Stimulated activated CD8-positive, alpha-beta memory T cell treated with anti-CD3 and anti-CD28 coated beads, Interleukin-15, amount 100 ng/mL, for 4 hours (primary cell): ENCODE measurements around the gene ADCY1.

Experiments used
- DNase-seq, 2 donors: peaks; one replicate each; pipeline ENCODE4 v3.0.0-alpha.2; 2020; ENCODE audit warnings: low read depth in 2 of 2

Gene ADCY1

DNA sequence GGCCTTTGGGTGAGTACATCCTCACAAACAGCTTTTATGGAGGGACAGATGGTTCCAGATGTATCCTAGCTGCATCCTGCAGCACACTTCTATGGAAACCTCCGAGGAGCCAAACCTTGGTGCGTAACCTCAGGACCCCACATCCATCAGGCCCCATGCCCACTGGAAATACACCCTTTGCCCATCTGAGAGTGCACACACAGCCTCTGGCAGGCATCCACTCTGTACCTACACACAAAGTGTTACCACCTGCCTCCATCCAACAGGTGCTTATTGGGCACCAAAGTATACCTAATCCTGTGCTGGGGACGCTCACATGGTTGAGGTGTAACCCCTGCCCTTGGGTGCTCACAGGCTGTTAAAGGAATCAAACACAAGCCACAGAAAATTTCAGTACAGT is 117.9 kb downstream of the ADCY1 start:
- DNase-seq, result no peak

DNA sequence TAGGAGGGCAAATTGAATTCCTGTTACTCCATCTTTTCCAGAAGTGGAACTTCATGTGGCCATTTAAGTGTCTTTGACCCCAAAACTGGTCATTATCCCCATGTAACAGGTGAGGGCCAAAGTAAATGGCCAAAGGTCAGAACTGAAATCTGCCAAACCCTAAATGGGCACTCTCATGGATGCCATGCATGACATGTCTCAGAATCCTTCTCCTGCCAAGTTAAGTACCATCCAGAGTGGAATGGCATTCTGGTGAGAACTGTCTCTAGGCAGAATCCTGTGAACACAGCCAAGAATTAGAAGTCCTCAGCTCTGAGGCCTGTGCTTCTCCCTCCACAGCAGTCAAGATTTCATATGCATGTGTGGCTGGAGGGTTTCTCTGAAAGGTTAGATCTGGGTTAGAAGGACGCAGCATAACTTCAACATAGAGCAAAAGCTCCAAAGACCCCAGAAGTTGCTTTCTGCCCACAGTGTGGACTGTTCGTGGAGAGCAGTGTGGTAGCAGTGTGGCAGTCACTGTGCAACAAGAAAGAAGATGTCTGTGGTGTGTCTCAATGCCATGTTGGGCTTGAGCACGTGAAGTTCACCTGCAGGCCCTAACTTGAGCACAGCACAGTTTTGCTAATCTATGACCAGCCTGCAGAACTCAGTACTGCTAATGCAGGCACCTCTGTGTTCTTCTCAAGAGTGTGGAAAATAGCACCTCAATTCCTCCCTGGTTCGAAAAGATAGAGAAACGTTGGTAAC is 121.3 kb downstream of the ADCY1 start:
- DNase-seq, result no peak

DNA sequence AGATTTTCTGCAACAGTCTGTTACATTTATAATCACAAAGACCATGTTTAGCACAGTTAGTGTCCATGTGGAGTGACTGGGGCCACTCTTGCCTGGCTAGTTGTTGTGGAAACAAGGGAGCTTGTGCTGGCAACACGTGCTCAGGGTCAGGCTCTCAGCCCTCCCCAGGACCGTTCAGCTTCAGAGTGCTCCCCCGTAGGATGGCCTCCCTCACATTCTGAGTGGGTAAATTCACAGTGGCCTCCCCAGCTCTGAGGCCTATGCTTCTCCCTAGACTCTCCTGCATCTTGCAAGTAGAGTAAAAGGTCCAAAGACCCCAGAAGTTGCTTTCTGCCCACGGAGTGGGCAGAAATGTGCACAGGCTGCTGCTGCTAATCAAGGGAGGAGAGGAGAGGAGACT is 122.3 kb downstream of the ADCY1 start:
- no peak for DNase-seq

DNA sequence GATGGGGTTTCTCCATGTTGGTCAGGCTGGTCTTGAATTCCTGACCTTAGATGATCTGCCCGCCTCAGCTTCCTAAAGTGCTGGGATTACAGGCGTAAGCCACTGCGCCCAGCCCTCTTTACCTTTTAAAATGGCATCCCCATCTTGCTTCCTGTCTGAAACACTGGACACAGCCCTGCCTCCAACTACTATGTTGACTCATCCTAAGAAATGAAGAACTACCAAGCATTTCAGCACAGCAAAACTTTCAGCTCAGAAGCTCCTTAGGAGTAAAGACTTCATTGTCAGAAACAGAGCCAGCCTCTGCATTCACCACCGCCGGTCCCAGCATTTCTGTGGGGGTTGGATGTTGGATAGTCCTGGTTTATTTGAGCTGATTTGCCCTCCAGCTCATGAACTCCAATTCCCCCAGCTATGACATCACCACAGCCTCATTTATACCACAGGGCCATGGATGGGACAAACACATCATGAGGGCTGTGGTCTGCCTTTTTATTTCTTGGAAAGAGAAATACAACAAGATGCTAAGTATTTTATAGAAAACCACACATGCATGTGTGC is 123.5 kb downstream of the ADCY1 start:
- DNase-seq, result no peak

DNA sequence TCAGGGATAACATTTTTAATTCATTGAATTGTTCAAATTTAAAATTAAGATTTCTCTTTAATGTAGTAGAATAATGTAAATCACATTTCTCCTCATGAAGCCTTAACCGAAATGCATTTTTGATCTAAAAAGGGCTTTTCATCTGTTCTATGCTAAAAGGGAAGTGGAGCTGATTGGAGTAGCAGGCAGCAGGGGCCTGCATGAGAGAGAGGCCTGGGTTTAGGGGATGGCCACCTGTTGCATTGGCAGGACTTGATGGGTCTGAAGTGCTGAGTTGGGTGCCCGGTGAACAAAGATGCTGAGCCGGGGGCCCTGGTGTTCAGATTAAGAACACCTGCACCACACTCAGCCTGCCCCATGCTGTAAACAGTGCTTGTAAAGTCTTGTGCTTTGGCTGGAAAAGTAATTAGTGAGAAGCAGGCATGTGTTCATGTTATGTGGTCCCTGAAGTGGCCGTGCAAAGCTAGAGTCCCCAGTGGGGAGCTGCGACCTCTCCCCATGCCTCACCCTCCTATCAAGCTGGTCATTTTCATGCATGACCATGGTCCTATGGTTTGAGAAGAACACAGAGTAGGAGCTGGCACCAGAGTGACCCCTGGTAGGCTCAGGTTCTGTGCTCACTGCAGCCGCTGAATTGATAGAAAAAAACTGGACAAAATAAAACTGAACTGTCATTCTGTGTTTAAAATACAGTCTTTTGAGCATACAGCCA is 124.3 kb downstream of the ADCY1 start:
- no peak for DNase-seq

DNA sequence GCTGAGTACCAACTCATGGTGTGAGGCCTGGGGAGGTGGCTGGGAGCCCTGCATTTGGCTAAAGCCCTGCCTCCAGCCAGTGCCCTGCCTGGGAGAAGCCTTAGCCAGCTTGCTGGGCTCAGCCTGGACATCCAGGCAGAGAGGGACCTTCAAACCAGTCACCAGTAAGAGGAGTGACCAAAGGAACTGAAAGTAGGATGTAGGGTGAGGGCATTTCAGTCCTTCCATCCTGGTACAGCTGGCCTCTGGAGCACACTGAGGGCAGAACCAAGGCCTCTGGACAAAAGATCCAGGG is 124.8 kb downstream of the ADCY1 start:
- no peak for DNase-seq

DNA sequence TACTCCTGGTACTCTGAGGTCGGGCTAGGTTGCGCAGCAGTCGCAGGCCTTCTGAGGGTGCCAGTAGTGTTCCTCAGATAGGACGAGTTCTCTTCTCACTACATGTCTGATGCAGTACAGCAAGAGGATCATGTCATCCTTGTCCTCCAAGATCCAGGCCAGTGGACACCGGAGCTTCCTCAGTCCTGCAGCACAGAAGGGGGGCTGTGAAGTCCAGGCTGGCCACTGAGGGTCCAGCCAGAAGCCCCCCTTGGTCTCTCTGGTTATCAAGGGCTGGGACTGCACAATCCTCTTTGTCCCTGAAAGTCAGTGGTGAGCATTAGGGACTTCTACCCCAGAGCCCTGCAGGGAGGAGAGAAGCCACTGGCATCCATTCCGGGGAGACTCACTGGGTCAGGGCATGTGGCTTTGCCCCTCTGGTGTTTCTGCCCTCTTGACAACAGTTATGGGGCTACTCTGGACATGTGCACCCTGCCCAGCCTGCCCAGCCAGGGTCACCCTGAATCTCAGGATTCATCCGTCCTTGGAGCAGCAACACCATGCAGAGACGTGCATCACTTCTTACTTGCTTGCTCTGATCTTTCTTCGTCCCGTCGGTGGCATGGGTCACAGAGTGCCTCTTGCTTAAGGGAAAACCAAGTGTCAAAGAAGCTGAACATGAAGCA is 125.7 kb downstream of the ADCY1 start:
- DNase-seq, result no peak

DNA sequence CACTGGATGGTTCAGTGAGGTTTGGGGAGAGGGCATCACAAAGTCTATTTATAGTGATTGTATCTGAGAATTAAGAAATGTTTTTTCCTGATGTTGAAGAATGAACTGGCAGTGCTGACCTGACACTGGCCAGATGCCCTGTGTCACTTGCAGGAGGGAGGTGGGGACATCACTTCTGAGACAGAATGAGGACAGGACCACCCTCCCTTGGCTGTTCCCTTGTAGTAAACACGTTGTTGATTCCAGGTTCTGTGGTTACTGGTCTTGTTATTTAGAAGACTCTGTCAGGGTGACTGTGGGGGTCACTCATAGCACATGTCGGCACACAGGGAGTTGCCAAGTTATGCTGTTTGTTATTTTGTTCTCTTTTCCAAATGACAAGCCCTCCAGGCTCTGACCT is 126.4 kb downstream of the ADCY1 start:
- no peak for DNase-seq

DNA sequence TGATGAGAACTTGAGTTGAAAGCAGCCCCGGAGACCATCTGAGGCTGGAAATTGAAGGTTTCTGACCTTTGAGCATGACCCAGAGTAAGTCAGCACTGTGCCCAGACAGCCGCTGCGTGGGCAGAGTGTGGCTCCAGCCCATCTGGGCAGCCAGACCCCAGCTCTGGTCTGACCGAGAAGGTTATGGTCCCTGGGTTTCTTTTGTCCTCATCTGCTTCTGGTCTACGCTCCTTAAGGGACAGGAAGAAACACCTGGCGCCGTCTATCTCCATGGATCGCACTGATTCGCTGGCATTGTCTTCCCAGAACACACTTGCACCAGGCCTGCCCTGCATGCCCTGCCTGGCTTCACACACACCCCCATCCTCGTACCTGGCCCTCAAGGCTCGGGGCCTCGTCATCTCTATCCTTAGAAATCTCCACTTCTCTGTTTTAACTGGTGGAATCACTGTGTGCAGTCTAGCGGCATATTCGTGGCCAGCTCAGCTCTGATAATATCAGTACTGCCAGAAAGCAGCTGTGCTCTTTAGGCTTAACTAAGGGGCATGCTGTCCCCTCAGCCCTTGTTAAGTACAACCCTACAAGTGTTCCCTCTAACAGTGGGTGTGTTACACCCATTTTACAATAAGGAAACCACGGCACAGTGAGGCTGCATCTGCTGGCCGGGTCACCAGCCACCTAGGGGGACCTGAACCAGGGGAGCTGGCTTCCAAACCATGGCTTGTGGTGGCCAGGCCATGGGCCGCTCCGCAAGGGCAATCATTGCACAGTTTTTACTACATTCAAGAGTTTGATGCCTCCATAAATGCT is 127.7 kb downstream of the ADCY1 start:
- no peak for DNase-seq

DNA sequence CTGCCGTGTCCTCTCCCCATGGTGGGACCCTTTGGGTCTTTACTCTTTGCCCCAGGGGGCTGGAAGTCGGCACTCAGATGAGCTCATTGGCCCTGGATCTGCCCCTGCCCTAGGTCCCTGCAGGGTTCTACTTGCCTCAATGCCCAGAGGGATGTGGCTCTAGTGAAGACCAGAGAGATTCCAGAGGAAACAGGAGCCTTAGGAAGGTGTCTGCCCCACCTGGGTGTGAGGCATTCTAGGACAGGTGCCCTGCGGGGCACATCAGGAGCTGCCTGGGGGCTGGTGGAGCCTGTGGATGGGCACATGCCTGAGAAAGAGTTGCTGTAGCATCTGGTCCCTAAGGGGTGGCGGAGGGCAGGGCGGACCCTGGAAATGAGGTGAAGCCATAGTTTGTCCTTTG is 128.6 kb downstream of the ADCY1 start:
- no peak for DNase-seq

DNA sequence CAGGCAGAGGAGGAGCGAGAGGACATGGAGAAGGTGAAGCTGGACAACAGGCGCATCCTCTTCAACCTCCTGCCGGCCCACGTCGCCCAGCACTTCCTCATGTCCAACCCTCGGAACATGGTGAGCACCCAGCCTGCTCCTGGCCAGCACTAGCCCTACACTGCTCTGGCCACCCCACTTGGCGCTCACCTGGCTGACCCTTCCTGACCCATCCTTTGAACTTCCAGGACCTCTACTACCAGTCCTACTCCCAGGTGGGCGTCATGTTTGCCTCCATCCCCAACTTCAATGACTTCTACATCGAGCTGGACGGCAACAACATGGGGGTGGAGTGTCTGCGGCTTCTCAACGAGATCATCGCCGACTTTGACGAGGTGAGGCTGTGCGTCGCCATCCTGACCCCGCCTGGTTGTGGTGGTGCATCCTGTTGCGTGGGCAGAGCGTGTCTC is 129.2 kb downstream of the ADCY1 start:
- no peak for DNase-seq

DNA sequence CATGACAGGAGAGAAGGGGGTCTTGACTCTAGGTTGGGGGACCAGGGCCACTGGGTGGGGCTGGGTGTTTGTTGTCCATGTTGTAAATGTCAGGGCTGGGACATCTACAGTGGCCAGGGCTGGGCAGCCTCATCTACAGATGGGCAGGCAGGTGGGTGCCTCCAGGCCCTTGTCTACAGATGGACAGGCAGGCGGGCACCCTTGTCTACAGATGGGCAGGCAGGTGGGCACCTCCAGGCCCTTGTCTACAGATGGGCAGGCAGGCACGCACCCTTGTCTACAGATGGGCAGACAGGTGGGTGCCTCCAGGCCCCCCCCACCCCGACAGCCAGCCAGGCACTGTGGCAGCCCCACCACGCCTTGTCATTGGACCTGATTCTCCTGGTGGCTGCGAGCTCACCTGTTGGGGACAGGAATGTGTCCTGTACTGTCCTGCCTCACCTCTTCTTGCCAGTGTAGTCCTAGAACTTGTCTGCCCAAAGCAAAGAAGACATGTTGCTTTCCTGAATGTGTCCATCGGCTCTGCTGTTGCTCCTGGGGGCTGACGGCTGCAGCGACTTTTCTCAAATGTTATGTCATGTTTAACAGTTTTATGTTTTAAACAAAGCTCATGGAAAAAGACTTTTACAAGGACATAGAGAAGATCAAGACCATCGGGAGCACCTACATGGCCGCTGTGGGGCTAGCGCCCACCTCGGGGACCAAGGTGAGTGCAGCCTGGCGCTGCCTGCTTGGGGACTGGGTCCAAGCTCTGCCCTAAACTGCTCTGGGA is 129.9 kb downstream of the ADCY1 start:
- DNase-seq, result no peak

DNA sequence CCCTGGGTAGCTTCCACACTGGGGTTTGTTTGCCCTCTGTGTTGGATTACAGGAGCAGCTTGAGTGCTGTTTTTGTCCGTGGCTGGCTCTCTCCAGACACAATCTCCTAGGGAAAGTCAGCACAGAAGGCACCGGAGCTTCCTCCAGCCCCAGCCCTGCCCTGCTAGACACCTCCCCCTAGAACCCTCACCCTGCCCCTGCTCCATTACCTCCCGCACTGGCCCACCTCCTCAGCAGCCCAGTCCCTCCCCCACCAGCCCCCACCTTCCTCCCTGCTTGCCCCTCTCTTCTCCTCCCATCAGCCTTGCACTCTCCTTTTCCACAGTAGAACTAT is 130.5 kb downstream of the ADCY1 start:
- DNase-seq, result no peak

DNA sequence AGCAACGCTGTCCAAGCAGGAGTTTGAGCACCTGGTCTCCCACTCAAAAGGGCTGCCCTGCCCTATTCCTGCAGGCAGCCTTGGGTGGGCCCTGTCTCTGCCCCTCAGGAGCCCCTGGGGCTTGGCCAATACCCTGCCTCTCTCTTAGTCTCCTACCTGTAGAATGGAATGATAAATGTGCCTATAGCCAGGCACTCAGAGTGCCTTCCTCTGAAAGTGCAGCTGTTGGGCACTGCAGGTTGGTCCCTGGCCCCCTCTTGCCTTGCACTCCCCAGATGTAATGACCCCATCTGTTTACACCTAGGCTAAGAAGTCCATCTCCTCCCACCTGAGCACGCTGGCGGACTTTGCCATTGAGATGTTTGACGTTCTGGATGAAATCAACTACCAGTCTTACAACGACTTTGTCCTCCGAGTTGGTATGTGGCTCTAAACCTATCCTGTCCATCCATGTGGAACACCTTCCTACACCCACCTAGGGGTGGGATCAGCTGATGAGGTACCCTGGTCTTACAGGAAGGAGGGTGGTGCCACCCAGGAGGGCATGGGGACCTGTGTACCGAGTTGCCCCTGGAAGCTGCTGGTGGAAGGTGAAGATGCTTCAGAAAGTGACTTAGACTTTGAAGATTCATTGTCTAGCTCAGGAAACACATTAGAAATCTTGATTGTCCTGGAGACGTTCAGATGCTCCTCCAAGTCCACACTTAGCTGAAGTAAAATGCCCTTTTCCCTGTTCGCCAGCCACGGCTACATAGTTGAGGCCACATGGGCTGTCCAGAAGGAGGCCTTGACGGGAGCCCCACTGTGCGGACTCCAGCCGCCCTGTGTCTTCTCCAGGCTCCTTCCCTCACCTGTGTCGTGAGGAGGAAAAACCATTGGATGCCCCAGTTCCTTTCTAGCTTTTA is 134.1 kb downstream of the ADCY1 start:
- no peak for DNase-seq

DNA sequence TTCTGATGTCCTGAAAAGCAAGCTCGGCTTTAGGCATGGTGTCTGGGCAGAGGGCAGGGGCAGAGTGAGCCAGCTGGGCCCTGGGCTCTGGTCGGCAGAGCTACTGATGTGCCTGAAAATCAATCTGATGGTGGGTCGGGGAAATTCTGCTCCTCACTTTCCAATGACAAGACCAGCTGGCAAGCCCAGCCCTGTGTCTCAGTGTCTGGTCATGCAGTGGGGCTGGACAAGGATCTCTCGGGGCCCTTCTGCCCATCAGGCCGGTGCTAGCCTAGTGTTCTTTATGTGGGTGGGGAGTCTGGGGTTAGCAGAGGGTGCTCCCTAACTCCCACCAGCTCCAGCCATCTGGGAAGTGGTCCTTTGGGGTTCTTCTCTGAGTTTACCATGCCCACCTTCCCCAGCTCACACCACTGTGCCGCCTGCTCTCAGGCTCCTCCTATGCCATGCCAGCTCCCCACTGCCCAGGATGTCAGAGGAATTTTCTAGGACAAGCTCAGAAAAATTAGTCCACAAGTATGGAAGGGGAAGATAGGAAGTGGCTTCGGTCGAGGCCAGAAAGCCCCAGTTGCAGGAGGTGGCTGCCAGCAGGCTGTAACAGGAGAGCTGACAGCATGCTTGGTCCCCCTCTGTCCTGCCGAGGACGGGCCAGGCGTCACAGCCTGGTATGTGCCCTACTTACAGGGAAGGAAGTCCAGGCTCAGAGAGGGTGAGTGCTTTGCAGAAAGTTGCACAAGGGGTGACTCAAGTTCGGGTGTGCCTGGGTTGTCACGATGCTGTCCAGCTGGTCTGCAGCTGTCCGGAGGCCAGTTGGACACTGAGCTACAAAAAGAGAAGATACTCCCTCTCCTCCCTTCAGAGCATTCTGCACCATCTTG is 135.2 kb downstream of the ADCY1 start:
- DNase-seq, result no peak

DNA sequence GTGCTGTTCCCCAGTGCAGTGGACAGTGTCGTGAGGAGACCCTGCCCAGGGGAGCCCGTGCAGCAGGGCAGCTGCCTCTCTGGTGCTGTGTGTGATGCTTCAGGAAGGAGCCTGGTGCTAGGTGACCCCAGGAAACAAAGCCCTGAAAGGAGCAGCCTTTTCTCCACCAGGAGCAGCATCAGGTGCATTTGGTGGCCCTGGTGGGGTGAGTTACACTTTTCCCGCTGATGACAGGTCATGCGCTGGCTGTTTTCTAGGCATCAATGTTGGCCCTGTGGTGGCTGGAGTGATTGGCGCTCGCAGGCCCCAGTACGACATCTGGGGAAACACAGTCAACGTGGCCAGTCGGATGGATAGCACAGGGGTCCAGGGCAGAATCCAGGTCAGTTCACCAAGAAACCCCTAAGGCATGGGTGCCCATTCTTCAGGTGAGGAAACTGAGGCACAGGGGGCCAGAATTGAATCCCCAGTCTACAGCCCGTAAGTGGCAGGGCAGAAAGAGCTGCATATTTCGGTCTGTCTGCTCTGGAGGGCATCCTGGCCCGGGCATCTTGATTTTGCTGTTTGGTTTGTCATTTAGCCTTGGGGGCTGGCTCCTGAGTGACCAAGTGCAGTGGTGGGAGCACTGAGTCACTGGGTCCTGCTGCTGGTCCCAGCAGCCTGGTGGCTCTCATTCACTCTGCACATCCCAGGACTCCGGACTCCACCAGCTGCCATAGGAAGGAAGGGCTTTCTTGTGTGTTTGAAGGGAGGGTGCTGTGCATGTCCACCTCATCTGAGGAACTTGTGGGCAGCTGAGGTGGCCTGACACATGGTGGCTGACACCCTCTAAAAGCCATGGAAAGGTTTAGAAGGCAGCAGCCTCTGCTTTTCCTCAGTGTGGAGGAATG is 136.3 kb downstream of the ADCY1 start:
- no peak for DNase-seq

DNA sequence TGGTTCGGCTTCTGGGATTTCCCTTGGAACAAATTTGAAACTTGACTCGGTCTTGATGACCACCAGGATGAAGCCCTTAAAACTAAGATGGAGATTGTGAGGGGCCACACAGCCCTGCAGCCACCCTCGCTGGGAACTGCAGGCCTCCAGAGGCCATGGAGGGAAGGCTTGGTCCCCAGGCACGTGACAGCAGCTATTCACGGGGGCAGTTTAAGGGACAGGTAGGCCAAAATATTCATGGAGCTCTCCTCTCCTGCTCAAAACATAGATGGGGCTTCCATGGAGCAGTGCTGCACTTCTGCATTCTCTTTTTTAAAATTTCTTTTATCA is 137.0 kb downstream of the ADCY1 start:
- DNase-seq, result no peak

DNA sequence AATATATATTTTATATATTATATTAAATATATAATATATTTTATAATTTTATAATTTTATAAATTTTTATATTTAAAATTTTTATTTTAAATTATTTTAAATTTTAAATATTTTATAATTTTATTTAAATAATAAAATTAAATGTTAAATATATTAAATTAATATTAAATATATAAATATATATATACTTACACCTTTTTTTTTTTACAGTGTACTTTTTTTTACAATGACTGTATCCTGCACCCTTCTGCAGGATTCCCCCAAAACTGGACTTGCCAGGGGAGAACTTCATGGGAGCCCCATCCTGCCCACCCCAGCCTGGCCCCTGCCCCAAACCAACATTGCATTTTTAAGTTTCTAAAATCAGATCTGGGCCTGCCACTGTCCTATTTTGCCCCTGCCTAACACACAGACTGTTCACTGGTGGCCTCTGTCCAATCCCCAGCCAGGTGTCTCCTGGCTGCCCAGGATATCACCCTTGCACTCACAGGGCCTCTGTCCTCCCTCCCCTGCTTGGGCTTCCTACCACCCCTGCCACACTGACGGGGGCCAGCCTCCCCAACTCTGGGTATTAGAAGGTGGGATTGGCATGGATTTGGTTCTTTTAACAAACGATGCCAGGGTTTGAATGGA is 138.0 kb downstream of the ADCY1 start:
- DNase-seq, result no peak
